ENCODE measurements around the gene SLC13A3.
A peak's percentile ranks its signal among the peaks of the same experiment; 100 is the strongest.

Gene SLC13A3

DNA sequence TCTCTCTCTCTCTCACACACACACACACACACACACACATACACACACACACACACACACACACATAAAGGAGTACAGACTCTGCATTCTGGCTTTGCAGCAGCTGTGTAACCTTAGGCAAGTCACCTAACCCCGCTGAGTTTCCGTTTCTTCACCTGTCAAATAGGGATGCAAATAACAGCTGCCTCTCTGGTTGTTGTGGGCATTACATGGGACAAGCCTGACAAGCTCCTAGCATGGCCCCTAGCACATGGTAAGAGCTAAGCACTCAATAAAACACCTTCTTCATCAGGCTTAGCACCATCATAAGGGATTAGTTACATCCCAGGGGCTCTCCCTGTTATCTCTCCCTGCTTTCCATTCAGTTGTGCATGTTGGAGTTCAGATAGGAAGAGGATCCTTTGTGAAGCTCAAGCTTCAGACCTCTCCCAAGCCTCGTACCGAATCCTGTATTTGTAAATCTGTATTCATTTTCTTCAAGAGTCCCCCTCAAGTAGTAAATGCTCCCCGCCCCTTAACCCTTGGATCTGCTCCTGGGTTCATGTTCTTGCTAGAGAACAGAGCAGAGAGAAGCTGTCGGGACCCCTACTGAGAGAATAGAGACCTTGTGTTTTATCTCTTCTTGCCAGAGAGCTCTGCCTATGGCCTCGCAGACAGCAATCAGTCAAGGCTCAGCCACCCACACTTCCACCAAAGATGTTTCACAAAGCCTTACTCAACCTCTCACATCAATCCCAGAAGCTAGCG lies 2.2 kb downstream of the SLC13A3 start:
- no CpG with 5 or more reads among the region's 8 CpGs for WGBS, 2 donors (ENCODE audit: extremely low coverage in 2 of 2, insufficient read length in 2 of 2, insufficient replicate concordance in 1 of 2)
- Histone ChIP-seq H3K14ac (ENCODE audit: low read length) (no peak overlapping the region), H3K79me1 (ENCODE audit: low read depth, low read length) (no peaks in the 10 kb centered on the region), H2AK5ac (ENCODE audit: low read depth, low read length) (no peak overlapping the region), H2BK12ac (ENCODE audit: low read length) (no peak overlapping the region), H3K4me3 (ENCODE audit: low read length in 2 of 2) (no peak overlapping the region), H3K4me1 (ENCODE audit: control insufficient read depth in 2 of 2, insufficient read depth in 1 of 2, low read depth in 1 of 2, low read length in 2 of 2) (peaks cover 3 to 5% of the 10 kb centered on the region in 2 donors), H3K27me3 (ENCODE audit: control insufficient read depth in 3 of 3, insufficient read depth in 3 of 3, low read depth in 1 of 3, low read length in 3 of 3) (peaks cover 0 to 6% (median 0%) of the 10 kb centered on the region in 3 experiments), H3K9ac (ENCODE audit: low read depth, low read length, poor library complexity) (no peak overlapping the region), H3K23ac (ENCODE audit: low read depth, low read length, poor library complexity) (no peak overlapping the region), H3K9me3 (replicated peaks in 1 of 2; ENCODE audit: control insufficient read depth in 2 of 2, insufficient read depth in 1 of 2, low read depth in 1 of 2, low read length in 2 of 2) (no peaks in the 10 kb centered on the region), H2BK5ac (ENCODE audit: low read length) (no peak overlapping the region), H4K91ac (ENCODE audit: low read depth, low read length, poor library complexity) (no peak overlapping the region), H4K8ac (ENCODE audit: low read depth, low read length) (no peak overlapping the region), H2BK15ac (ENCODE audit: low read length) (no peak overlapping the region), H3K36me3 (replicated peaks in 1 of 2; ENCODE audit: control insufficient read depth in 2 of 2, insufficient read depth in 2 of 2, low read length in 2 of 2) (no peaks in the 10 kb centered on the region), H3K4ac (ENCODE audit: low read length) (no peak overlapping the region), H2AFZ (ENCODE audit: low read length) (peak overlapping the region; percentile 3), H3K18ac (ENCODE audit: low read length) (no peak overlapping the region), H3K27ac (replicated peaks; ENCODE audit: low read length) (no peak overlapping the region), H3K4me2 (ENCODE audit: insufficient read depth, low read length, poor library complexity, severe bottlenecking) (no peak overlapping the region), H2BK120ac (ENCODE audit: low read depth, low read length) (no peak overlapping the region)
- DNase-seq (ENCODE audit: low spot score) = no peak

DNA sequence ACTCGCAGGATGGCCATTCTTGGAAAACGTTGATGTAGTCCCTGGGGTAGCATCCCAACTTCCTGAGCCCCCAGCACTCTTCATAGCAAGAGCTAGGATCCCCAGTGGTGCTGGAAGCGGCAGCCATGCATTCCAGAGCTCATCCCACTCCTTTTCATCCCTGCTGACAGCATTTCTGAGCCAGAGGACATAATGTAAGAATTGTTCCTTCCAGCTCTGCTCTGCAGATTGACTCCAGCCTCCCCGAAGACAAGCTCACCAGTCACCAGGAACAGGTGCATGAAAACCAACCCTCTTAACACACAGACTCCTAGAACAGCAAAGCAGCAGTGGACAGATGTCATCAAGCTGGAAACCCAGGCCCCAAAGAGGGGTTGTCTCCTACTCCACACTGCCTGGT lies 3.8 kb downstream of the SLC13A3 start:
- no peak overlapping the region for H2BK12ac ChIP-seq (ENCODE audit: low read length)
- H4K8ac ChIP-seq (ENCODE audit: low read depth, low read length) = no peak overlapping the region
- H3K27ac ChIP-seq (replicated peaks; ENCODE audit: low read length) = no peak overlapping the region
- no peak overlapping the region for H4K91ac ChIP-seq (ENCODE audit: low read depth, low read length, poor library complexity)
- H2AFZ ChIP-seq (ENCODE audit: low read length) = peak overlapping the region; percentile 20
- no peak overlapping the region for H3K23ac ChIP-seq (ENCODE audit: low read depth, low read length, poor library complexity)
- no peak overlapping the region for H2BK120ac ChIP-seq (ENCODE audit: low read depth, low read length)
- H3K4me2 ChIP-seq (ENCODE audit: insufficient read depth, low read length, poor library complexity, severe bottlenecking) = no peak overlapping the region
- no peak overlapping the region for H3K4ac ChIP-seq (ENCODE audit: low read length)
- DNase-seq (ENCODE audit: low spot score) = no peak
- WGBS, 2 donors (ENCODE audit: extremely low coverage in 2 of 2, insufficient read length in 2 of 2, insufficient replicate concordance in 1 of 2) = no CpG with 5 or more reads among the region's 4 CpGs
- no peaks in the 10 kb centered on the region for H3K36me3 ChIP-seq (replicated peaks in 1 of 2; ENCODE audit: control insufficient read depth in 2 of 2, insufficient read depth in 2 of 2, low read length in 2 of 2)
- H3K79me1 ChIP-seq (ENCODE audit: low read depth, low read length) = no peaks in the 10 kb centered on the region
- H2BK15ac ChIP-seq (ENCODE audit: low read length) = no peak overlapping the region
- H3K27me3 ChIP-seq (ENCODE audit: control insufficient read depth in 3 of 3, insufficient read depth in 3 of 3, low read depth in 1 of 3, low read length in 3 of 3) = peaks cover 0 to 6% (median 0%) of the 10 kb centered on the region in 3 experiments
- H3K9me3 ChIP-seq (replicated peaks in 1 of 2; ENCODE audit: control insufficient read depth in 2 of 2, insufficient read depth in 1 of 2, low read depth in 1 of 2, low read length in 2 of 2) = no peaks in the 10 kb centered on the region
- peaks cover 3 to 5% of the 10 kb centered on the region in 2 donors for H3K4me1 ChIP-seq (ENCODE audit: control insufficient read depth in 2 of 2, insufficient read depth in 1 of 2, low read depth in 1 of 2, low read length in 2 of 2)
- H3K4me3 ChIP-seq (ENCODE audit: low read length in 2 of 2) = no peak overlapping the region
- H3K14ac ChIP-seq (ENCODE audit: low read length) = no peak overlapping the region
- H2BK5ac ChIP-seq (ENCODE audit: low read length) = no peak overlapping the region
- no peak overlapping the region for H3K18ac ChIP-seq (ENCODE audit: low read length)
- no peak overlapping the region for H2AK5ac ChIP-seq (ENCODE audit: low read depth, low read length)
- H3K9ac ChIP-seq (ENCODE audit: low read depth, low read length, poor library complexity) = no peak overlapping the region

DNA sequence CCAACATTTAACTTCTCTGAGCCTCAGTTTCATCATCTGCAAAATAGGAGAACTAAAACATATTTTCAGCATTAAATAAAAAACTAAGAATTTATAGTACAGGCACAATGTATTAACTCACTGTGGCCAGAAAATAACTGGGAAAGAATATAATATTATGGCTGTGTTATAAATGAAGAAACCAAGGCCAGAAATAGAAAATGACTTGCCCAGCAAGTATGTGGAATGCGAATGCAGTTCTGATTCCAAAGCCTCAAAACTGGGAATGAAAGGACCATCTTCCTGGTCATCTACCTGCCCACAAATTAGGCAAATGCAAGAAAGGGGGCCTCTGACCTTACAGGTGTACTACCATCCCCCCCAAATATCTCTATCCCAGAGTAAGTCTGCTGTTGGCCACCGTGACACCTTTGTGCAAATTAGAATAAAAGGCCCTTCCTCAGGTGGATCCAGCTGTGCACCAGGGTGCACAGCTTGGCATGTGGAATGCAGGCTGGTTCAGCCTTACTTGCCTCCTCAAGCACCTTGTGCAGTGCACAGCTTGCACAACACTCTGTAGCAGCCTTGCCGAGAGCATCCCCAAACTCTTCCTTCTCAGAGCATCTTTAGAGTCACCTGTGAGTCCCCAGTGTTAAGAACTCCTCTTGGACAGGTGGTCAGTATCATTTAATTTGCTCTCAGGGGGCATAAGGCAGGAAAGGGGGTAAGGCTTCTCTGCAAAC lies 4.4 kb downstream of the SLC13A3 start:
- Histone ChIP-seq H3K18ac (ENCODE audit: low read length) (no peak overlapping the region), H2AK5ac (ENCODE audit: low read depth, low read length) (no peak overlapping the region), H3K27me3 (ENCODE audit: control insufficient read depth in 3 of 3, insufficient read depth in 3 of 3, low read depth in 1 of 3, low read length in 3 of 3) (peaks cover 0 to 6% (median 0%) of the 10 kb centered on the region in 3 experiments), H2BK120ac (ENCODE audit: low read depth, low read length) (no peak overlapping the region), H2BK12ac (ENCODE audit: low read length) (no peak overlapping the region), H2BK15ac (ENCODE audit: low read length) (no peak overlapping the region), H3K4me3 (ENCODE audit: low read length in 2 of 2) (no peak overlapping the region), H2AFZ (ENCODE audit: low read length) (no peak overlapping the region), H4K91ac (ENCODE audit: low read depth, low read length, poor library complexity) (no peak overlapping the region), H3K23ac (ENCODE audit: low read depth, low read length, poor library complexity) (no peak overlapping the region), H3K4me2 (ENCODE audit: insufficient read depth, low read length, poor library complexity, severe bottlenecking) (no peak overlapping the region), H4K8ac (ENCODE audit: low read depth, low read length) (no peak overlapping the region), H3K36me3 (replicated peaks in 1 of 2; ENCODE audit: control insufficient read depth in 2 of 2, insufficient read depth in 2 of 2, low read length in 2 of 2) (no peaks in the 10 kb centered on the region), H3K9me3 (replicated peaks in 1 of 2; ENCODE audit: control insufficient read depth in 2 of 2, insufficient read depth in 1 of 2, low read depth in 1 of 2, low read length in 2 of 2) (no peaks in the 10 kb centered on the region), H3K9ac (ENCODE audit: low read depth, low read length, poor library complexity) (no peak overlapping the region), H3K27ac (replicated peaks; ENCODE audit: low read length) (no peak overlapping the region), H2BK5ac (ENCODE audit: low read length) (no peak overlapping the region), H3K4ac (ENCODE audit: low read length) (no peak overlapping the region), H3K14ac (ENCODE audit: low read length) (no peak overlapping the region), H3K4me1 (ENCODE audit: control insufficient read depth in 2 of 2, insufficient read depth in 1 of 2, low read depth in 1 of 2, low read length in 2 of 2) (peaks cover 3 to 5% of the 10 kb centered on the region in 2 donors), H3K79me1 (ENCODE audit: low read depth, low read length) (no peaks in the 10 kb centered on the region)
- WGBS, 2 donors (ENCODE audit: extremely low coverage in 2 of 2, insufficient read length in 2 of 2, insufficient replicate concordance in 1 of 2) = no CpG with 5 or more reads among the region's 3 CpGs
- DNase-seq (ENCODE audit: low spot score) = no peak

DNA sequence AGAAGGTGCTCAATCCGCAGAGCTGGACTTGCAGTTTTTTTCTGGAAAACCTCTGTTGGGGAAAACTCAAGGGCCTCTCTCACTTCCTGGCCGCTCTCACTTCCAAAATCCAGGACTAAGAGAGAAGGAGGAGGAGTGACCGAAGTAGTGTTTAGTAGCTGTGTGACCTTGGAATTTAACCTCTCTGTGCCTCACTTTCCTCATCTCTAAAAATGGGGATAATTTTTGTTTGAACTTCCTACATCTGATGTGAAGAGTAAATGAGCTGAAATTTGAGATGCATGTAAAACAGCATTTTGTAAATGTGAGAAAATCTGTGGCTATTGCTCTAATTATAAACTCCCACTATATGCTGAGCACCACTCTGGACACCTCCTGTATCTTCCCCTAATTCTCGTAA lies 5.1 kb downstream of the SLC13A3 start:
- H3K79me1 ChIP-seq (ENCODE audit: low read depth, low read length) = no peaks in the 10 kb centered on the region
- H3K14ac ChIP-seq (ENCODE audit: low read length) = no peak overlapping the region
- WGBS, 2 donors (ENCODE audit: extremely low coverage in 2 of 2, insufficient read length in 2 of 2, insufficient replicate concordance in 1 of 2) = no CpG with 5 or more reads among the region's 4 CpGs
- no peak overlapping the region for H3K27ac ChIP-seq (replicated peaks; ENCODE audit: low read length)
- H2AFZ ChIP-seq (ENCODE audit: low read length) = no peak overlapping the region
- H3K4me2 ChIP-seq (ENCODE audit: insufficient read depth, low read length, poor library complexity, severe bottlenecking) = no peak overlapping the region
- H2AK5ac ChIP-seq (ENCODE audit: low read depth, low read length) = no peak overlapping the region
- no peak overlapping the region for H3K9ac ChIP-seq (ENCODE audit: low read depth, low read length, poor library complexity)
- no peak overlapping the region for H3K18ac ChIP-seq (ENCODE audit: low read length)
- no peaks in the 10 kb centered on the region for H3K36me3 ChIP-seq (replicated peaks in 1 of 2; ENCODE audit: control insufficient read depth in 2 of 2, insufficient read depth in 2 of 2, low read length in 2 of 2)
- no peak overlapping the region for H2BK15ac ChIP-seq (ENCODE audit: low read length)
- no peak overlapping the region for H2BK120ac ChIP-seq (ENCODE audit: low read depth, low read length)
- peaks cover 2 to 5% of the 10 kb centered on the region in 2 donors for H3K4me1 ChIP-seq (ENCODE audit: control insufficient read depth in 2 of 2, insufficient read depth in 1 of 2, low read depth in 1 of 2, low read length in 2 of 2)
- no peak overlapping the region for H3K23ac ChIP-seq (ENCODE audit: low read depth, low read length, poor library complexity)
- DNase-seq (ENCODE audit: low spot score) = no peak
- H3K9me3 ChIP-seq (replicated peaks in 1 of 2; ENCODE audit: control insufficient read depth in 2 of 2, insufficient read depth in 1 of 2, low read depth in 1 of 2, low read length in 2 of 2) = no peaks in the 10 kb centered on the region
- no peak overlapping the region for H4K91ac ChIP-seq (ENCODE audit: low read depth, low read length, poor library complexity)
- H3K4me3 ChIP-seq (ENCODE audit: low read length in 2 of 2) = no peak overlapping the region
- H2BK12ac ChIP-seq (ENCODE audit: low read length) = no peak overlapping the region
- no peak overlapping the region for H3K4ac ChIP-seq (ENCODE audit: low read length)
- peaks cover 0 to 2% (median 0%) of the 10 kb centered on the region in 3 experiments for H3K27me3 ChIP-seq (ENCODE audit: control insufficient read depth in 3 of 3, insufficient read depth in 3 of 3, low read depth in 1 of 3, low read length in 3 of 3)
- H4K8ac ChIP-seq (ENCODE audit: low read depth, low read length) = no peak overlapping the region
- H2BK5ac ChIP-seq (ENCODE audit: low read length) = no peak overlapping the region

All from neuronal stem cell (in vitro differentiated cells).